HG03520 (cell line): ENCODE measurements around the gene SF1.

Source experiments
- ATAC-seq: cut with Tn5 transposase; IDR thresholded peaks from one replicate; pipeline ENCODE4 v1.9.1; 2021; ENCODE audit warnings: mild to moderate bottlenecking, moderate library complexity; ENCODE audit not compliant: unreplicated experiment

Gene SF1

DNA sequence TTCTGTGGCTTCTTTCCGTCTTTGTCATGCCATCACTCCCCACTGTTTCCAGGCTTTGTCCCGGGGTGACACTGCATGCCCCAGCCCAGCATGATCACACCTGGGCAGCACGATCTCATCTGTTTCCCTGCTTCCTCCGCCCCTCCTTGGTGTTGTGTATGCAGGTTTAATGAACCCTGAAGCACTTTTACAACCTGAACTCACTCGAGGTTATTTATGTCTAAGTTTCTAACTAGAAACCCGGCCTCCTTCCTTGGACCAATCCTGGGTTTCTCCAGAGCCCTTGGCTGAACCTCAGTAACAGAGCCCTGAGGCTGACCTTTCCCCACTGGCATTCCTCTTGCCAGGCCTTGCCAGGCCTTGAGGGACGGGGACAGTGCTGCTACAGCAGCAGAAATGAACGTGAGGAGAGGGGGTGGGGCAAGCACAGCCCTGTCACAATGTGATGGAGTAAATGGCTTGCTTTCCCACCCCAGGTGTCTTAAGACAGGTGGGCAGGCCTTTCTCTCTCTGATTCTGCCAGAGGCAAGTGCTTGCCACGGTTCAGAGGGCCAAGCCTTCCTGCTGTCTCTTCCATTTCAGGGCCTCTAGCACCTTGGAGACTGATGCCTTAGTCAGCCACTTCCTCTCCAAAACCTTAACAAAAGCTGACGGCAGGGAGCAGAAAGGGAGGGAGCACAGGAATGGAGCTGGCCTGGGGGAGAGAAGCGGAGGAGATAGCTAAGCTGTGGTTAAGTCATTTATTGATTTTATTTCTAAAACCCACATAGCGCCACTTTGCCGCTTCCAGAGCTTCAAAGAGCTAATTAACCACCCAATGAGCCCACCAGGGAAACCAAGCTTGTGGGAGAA, 15.4 kb downstream of the SF1 start:
- no peak for ATAC-seq

DNA sequence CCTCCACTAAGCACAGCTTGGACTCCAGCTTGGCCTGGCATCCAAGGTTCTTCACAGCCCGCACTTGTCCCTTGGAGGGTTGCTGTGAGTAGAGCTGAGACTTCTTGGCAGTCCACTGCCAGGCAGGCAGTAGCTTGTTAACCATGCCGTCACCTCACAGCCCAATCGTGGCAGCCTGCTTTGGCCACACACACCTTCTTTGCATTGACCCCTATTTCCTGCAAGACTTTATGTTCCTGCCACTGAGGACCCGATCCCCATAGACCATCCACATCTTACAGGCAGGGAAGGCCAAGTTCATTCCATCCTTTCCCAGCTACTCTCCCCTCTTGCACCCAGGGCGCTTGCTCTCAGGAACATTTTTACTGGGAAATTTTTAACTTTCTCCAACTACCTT, 16.1 kb downstream of the SF1 start:
- no peak for ATAC-seq

DNA sequence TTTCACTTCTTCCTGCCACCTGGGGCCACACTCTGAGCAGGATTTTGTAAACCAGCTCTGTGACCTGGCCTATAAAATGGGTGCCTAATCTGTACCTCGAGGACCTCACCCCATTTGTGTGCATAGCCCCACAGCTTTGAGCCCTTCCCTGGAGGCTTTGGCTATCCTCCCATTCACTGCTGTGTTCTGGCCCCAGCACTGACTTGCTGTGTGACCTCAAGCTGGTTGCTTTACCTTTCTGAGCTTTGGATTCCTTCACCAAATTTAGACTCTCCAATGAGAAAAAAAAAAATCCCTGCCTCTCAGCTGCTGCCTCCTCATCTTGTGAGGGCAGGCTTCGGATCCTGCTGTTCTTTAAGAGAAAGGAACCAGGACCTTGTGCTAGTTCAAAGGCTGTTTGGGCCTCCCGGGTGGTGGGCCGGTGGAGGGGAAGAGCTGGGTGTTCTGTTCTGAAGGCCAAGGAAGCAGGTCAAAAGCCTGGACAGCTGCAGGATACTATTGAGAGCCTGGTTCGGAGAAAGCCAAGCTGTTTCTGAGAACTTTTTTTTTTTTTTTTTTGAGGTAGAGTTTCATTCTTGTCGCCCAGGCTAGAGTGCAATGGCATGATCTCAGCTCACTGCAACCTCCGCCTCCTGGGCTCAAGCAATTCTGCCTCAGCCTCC, 17.5 kb downstream of the SF1 start:
- ATAC-seq = no peak

DNA sequence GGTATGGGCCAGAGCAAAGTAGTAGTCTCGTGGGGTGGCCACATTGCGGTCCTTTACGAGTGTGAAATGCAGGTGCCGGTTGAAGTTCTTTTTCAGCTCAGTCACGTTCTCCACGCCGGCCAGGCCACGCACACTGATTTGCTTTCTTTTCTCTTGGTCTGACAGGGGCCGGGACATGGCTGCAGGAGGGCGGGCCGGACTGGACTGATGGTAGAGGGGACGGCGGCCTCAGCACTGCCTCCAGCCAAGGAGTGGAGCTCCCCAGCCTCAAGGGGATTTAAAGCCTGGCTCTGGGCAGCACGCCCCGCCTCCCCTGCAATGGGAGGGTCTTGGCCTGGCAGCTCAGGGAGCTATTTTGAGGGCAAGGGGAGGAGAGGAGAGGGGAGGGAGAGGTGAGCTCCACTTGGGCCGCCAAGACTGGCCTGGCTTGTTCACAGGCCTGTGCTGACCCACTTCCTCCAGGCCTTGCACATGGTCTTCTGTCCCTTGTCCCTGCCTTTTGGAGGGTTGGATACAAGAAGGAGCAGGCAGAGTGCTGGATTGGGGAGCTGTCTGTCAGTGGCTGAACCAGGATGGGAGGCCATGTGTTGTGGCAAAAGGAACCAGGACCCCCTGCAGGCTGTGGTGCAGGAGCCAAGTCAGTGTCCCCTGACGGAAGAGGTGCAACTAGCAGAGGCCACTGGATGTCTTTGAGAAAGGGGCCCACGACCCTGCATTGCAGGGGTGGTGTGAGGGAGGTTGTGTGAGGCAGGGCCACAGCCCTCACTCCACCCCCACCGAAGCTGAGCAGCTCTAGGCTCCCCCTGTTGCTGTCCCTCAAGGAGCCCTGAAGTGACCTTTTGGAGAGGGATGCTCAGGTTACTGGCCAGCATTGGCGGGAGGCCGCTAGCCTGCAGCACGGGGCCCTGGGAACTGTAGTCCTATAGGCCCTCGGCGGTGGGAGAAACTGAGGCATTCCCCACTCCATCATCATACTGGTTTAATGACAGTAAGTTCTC, 18.3 kb downstream of the SF1 start, which contains the start of gene PYGM:
Gene PYGM (minus strand): TSS at position 253 of the 998 bp plus-strand sequence. CDS start 76 bp downstream, at position 177.
- no peak for ATAC-seq

DNA sequence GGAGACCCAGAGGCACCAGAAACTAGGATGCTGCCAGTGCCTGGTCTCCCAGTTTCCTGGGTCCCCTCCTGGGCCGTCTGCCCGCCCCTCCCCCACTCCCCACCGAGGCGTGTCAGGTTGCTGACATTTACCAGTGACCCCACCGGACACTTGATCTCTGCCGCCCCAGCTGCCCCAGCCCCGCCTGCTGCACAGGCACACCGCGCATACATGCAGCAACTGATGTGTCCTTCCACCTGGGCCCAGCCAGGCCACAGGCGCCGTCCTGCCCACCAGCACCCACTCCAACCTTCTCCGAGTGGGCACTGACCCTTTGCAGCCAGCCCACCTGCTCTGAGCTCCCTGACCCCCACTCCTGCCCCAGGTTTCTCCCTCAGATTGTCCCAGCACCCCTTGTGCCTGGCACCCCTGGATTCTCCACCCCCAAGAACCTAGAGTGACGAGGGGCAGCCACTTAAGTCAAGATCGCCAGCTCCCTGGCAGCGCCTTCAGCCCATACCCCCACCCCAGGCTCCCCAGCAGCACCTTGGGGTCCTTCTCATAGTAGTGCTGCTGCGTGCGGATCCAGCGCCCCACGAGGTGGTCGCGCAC, 19.1 kb downstream of the SF1 start:
- no peak for ATAC-seq

DNA sequence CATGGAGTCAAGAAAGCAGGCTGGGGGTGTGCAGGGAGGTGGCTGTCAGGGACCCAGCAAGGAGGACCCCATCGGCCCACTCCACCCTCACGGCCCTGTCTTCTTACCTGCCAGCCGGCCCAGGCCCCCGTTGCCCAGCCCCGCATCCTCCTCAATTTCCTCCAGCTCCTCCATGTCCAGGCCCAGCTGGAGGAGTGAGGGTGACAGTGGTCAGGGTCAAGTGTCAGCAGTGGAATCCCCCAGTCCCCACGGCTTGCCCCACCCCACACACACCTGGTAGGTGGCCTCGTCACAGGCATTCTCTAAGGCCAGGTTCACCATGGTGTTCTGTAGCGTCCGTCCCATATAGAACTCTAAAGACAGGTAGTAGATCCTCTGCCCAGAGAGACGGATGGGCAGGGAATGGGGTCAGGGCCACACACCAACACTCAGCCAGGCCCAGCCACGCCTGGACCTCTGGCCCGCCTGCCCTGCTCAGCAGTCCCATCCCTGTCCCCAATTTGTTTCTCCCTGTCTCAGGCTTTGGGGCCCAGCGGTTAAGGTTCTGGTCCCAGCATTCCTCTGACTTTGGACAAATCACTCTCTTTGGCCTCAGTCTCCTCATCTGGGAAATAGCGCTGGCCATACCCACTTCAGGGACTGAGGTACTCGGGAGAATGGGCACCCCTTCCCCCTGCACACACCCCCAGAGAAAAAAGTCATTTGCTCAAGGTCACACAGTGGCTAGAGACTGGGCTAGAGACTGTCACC, 19.8 kb downstream of the SF1 start:
- no peak for ATAC-seq

DNA sequence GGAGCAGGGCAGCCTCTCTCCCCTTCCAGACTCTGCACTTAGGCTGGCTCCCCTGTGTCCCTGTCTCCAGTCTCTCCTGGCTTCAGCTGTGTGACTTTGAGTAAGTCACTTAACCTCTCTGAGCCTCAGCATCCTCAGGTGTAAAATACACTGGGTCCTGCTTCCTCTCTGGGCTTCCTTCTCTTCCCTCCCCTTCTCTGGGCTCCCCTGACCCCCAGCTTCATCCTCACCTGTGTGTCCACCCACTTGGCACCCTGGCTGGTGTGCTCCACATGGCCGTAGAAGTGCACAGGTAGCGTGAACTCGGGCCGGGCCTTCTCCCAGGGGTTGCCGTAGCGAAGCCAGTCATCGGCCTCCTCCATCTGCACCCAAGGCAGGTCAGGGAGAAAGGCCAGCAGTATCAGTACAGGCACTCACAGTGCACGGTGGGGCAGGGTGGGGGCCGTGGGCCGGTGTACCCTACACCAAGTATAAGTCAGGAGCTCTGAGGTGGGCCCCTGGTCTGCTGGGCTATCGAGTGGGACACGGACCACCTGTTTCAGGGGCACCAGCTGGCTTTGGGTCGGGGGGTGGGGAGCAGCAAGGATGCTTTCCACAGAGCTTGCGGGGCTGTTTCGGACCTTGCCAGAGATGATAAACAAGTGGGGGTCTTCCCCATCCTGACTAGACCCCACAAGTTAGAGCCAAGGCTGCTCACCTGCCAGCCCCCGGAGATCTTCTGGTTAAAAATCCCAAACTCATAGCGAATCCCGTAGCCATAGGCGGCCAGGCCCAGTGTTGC, 20.6 kb downstream of the SF1 start:
- ATAC-seq = no peak

DNA sequence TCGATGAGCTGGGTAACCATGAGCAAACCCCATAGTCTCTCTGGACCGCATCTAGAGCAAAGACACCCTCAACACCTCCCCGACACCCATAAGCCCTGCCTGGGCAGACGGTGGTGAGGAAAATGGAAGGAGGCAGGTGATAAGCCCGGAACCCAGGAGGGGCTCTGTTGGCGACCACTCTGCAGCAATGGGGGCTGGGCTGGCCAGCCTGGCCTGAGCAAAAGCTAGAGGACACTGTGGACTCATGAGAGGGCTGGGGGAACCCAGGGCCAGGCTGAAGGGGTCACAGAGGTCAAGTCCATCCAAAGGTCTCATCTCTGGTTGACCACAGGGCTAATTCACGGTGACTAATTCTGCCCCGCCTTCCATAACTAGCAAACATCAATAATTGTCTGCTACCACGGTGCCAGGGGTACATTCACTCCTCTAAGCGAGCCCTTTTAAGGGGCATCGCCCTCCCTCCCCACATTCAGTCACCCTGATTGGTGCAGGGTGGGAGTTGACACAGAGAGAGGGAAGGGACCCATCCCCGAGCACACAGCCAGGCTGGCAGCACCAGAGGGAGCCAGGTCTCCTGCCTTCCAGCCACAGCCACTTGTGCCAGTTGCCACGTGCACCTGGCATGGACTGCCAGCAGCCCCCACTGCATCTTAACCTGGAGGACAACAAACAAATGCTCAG, 22.5 kb downstream of the SF1 start:
- no peak for ATAC-seq

DNA sequence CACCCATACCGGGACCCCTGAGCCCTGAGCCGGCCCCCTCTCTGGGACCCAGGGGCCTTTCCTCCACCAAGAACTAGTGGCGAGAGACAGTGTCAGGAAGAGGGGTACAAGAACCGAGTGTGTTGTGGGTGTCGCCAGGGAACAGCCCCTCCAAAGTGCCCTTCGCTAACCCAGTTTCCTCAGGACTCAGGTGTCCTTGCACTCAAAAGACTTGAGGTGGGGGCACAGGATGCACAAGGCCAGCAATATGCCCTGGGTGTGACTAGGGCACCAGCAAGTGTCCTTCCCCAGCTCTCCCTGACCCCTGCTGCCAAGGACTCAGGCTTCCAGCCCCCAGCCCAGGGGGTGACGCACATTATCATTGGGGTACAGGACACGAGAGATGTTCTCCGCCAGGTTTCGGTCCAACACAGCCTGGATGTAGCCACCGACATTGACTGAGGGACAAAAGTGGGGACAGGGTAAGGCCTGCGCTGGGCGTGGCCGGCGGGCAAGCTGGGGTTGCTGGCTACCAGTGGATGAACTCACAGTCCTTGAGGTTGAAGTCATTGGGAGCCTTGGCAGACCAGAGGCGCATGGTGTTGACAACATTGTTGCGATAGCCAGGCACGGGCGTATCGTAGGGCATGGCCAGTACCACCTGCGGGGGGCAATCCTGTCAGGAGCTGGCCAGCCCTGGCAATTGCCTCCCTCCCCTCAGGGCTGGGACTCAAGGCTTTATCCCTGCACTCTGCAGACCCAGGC, 23.3 kb downstream of the SF1 start:
- no peak for ATAC-seq

DNA sequence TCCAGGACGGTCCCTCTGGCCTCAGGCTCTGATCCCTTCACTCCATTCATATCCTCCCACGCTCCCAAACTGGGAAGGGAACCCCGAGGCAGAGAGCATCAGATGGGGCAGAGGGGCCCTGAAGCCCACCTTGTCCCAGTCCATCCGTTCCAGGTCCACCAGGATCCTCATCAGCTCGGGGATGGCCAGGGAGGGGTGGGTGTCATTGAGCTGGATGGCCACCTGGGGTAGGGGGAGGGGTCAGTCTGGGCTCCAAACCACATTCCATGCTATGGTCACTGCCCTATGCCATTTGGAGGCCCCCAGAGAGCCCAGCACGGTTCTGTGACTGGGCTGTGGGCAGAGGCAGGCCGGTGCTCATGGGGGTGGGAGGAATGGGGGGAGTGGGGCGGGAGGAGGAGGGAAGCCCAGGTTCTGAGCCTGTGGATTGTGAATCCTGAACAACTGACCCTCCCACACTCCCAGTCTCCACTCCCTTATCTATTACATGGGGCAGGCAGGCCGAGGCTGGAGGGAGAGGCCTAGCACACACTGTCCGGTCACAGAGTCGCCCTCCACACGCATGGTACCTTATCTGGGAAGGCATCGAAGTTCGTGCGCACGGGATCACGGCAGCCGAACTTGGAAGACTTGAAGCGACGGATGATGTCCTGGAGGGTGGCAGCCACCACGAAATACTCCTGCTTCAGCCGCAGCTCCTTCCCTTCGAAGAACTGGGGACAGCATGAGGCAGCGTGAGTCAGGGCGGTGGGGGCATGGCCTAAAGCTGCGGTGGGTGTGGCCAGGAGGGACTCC, 24.0 kb downstream of the SF1 start:
- no peak for ATAC-seq

DNA sequence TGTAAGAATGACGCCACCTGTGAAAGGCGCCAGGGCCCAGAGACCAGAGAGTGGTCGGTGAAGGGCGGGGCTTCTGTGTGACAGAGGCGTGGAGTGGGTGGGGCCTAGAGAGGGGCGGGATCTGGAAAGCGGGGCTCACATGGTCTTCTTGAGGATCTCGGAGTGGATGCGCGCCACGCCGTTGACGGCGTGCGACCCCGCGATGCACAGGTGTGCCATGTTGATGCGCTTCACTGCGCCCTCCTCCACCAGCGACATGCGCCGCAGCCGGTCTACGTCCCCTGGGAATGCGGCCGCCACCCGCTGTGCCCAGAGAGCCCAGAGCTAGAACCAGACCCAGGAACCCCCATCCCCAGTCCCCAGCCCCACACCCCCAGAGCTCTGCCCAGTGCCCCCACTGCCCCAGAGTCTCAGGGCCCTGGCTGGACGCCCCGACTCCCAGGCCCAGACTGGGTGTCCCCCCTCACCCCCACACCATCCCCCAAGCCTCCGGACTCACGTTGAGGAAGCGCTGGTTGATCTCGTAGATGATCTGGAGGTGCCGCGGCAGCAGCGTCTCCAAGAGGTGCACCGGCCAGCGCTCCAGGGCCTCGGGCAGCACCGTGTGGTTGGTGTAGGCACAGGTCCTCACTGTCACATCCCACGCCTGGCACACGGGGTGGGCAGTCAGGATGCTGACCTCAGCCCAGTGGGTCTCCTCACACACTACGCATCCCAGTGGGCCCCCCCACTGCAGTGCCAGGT, 24.8 kb downstream of the SF1 start:
- no peak for ATAC-seq

DNA sequence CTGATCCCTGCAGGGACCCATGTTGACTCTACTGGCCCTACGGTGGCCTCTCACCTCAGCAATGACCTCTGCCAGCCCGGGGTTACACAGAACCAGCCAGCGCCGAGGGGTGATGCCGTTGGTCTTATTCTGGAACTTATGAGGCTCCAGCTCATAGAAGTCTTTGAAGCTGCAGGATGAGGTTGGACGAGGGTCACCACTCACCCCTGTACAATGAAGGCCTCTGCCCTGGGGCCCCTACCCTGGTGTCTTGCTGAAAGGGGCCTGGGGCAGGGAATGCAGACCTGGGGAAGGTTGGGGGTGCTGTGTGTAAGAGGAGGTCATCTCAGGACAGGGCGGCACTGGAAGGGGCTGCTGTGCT, 25.3 kb downstream of the SF1 start:
- ATAC-seq = no peak

DNA sequence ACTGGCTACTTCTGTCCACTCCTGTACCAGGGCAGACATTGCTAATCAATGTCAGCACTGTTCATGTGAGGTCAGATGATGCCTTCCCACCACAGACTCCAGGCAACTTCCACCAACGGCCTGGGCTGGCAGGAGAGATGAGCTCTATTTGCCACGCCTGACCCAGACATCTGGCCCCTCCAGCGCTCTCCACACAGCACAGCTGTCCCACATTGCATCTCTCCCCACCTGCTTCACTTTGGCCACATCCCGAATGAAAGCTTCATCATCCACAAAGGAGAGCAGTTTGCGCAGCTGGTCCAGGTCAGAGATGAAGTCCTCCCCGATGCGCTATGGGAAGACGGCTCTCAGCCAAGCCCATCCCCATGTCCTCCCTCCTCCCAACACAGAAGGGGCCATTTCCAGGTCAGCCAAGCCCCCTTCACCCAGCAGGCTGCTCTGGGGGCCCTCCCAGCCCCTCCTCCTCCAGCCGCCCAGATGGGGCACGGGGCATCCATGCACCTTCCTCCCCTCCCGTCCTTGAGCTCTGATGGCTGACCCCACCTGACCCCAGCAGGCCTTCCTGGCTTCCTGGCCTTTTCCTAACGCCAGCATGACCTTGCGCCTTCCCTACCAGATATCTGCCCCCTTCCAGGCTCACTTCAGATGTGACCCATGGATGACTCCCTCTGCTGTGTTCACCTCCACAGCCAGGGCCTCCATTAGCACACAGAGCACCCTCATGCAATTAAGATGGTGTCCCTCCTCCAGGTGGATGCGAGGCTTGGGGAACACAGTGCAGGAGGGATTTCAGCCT, 26.0 kb downstream of the SF1 start:
- ATAC-seq = no peak

DNA sequence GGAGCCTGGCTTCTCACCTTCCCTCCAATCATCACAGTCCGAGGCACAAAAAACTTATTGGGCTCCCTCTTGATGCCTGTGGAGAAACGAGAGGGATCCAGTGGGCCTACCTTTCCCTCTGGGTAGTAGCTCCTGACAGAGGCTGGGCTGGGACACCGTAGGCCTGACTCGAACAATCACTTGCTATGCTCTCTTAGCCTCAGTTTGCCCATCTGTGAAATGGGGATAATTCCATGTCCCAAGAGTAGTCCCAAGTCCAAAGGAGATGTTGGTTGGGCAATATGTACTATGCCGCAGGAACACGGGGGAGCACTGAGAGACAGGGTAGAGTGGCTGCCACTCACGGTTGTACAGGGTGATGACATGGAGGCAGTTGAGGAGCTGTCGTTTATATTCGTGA, 26.8 kb downstream of the SF1 start:
- no peak for ATAC-seq

DNA sequence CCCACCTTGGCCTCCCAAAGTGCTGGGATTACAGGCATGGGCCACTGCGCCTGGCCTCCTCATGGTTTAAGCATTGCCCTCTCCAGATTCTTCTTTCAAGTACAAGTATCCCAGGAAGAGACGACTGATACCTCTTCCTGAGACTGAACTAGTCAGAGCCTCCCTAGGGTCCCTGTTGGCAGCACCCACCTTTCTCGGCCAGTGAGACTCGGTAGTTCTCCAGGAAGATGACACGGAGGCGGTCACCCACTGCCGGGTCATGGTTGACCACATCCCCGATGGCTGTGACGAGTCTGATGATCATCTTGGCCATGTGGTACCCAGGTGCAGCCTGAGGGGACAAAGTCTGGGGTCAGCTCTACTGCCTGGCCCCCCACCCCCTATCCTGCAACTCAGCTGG, 27.2 kb downstream of the SF1 start:
- no peak for ATAC-seq
